GM19452 (cell line): Measurements from ENCODE around the gene NRG2.

Experiments
- ATAC-seq: cut with Tn5 transposase; IDR thresholded peaks from one replicate; pipeline ENCODE4 v1.9.1; 2021; ENCODE audit not compliant: unreplicated experiment

Gene NRG2

DNA sequence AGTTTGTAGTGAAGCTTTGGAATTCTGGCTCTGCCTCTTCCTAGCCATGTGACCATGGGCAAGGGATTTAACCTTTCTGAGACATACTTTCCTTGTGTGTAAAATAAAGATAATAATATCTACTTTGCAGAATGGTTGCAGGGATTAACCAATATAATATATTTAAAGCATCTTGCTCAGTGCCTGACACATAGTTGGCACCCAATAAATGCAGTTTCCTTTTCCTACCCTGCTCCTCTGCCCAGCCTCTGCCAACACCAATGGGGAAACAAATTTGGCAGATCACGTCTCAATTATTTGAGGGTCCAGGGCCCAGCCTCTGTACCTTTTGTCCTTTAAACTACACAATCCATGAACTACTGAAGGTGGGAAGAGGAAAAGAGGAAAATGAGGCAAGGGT lies 91.1 kb downstream of the NRG2 start:
- ATAC-seq = no peak

DNA sequence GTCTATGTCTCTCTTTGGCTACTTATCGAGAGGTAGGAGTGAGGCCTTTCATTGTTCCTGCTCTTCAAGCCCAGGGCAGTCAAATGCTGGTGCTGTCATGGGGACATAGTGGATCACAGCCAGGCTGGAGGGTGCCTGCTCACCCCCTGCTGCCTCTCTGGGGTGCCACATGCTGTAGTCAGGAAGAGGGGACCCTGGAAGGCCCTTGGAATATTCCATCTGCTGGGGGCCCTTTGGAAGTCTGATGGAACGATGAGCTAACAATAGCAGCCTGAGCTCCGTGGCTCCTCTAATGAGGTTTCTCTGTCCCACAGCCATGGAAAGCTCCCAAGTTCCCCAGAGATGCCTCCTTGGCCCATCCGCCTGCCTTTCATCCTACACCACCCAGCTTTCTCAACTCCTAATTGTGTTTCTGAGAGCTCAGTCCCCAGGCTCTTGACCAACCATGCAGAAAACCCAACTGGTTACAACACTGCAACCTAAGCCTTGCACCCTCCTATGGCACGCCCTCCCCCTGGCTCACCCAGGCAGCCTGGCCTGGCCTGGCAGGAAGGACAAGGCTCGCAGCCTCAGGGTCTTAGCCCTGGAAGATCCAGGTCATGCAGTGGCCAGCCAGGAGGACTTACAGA lies 91.7 kb downstream of the NRG2 start:
- no peak for ATAC-seq

DNA sequence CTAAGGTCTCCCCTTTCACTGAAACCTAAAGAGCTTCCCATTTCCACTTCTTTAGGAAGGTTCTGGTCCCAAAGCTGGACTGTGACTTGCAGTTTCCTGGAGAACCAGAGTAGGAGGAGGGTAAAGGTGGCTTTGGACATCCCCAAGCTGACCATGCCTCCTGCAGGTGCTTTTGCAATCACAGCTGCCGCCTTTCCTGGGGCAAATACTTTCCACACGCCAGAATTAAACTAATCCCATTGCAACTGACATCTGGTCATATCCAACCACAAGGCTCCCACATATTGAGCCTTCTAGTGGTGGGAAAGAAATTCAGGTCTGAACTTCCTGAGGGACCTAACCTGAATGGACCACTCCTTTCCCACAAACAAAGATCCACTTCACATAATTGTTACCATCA lies 92.7 kb downstream of the NRG2 start:
- ATAC-seq = no peak

DNA sequence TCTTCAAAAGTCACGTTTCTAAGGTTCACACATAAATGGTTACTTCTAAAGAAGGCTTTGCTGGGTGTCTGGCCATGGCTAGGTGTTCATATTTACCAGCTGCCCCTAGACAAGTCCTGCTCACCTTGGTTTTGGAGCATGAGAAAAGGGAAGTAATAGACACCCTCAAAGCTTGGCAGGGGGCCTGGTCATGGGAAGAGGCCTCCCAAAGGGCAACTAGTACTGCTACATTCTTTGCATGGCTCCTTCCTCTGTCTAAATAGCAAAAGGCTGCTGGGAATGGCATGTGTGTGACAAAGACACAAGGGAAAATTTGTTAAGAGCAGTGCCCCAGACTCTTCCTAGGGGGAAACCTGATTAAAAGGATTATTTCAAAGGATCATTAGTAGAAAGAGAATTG lies 93.4 kb downstream of the NRG2 start:
- no peak for ATAC-seq

DNA sequence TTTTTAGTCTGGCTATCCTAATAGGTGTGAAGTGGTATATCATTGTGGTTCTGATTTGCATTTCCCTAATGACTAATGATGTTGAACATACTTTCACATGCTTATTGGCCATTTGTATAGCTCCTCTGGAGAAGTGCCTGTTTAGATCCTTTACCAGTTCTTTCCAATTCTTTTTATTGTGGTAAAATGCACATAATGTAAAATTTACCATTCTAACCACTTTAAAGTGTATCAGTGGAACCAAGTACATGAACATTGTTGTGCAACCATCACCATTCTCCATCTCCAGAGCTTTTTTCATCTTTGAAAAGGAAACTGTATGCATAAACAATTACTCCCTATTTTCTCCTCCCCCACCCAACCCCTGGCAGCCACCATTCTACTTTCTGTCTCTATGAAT lies 95.4 kb downstream of the NRG2 start:
- ATAC-seq = no peak

DNA sequence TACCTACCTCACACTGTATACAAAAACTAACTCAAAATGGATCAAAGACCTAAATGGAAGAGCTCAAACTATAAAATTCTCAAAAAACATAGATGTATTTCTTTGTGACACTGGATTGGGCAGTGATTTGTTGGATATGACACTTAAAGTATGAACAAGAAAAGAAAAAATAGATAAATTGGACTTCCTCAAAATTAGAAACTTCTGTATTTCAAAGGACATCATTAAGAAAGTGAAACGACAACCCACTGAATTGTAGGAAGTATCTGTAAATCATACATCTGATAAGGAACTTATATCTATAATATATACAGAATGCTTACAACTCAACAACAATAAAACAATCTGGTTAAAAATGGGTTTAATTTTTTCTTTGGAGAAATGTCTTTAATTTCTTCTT lies 96.7 kb downstream of the NRG2 start:
- ATAC-seq = no peak

DNA sequence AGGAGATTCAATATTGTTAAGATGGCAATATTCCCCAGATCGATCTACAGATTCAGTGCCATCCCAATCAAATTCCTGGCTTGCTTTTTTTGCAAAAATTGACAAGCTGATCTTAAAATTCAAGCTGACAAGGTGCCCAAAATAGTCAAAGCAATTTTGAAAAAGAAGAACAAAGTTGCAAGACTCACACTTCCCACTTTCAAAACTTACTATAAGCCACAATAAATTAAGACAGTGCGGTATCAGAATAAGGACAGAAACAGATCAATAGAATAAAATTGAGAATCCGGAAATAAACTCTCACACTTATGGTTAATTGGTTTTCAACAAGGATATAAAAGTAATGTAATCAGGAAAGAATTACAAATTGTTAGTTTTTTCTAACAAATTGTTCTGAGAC lies 97.1 kb downstream of the NRG2 start:
- no peak for ATAC-seq

DNA sequence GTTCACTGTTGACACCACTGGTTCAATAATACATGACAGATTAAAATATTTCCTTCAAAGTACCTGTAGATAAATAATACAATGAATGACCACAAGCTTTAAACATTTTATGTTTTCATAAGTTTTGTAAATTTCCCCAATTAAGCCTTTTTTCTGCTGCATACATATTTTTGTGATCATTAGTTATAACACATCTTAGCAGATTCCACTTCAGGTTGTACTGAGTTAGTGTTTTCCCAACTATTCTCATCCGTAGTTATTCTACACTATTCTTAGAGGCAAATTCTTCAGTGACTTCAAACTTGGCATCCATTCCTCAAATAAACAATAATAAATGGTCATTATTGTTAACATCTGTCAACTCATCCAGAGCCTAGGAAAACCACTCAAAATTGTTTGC lies 100.9 kb downstream of the NRG2 start:
- no peak for ATAC-seq

DNA sequence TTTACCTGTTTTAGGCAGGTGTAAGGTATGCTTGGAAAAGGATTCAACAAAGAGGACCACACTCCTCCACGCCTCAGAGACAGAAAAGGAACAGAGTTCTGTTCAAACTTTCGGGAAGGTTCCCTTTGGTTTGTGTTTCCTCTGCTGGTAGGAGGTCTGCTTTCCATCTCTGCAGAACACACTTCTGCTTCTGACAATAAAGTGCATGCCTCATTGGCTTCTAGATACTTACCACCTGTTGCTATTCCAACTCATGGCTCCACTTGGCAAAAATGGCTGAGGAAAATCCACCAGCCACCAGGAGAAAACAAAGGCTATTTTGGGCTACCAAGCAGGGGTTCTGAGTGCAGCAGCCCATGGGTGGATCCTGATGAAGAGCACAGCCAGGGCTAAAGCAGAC lies 112.7 kb downstream of the NRG2 start:
- ATAC-seq = no peak

DNA sequence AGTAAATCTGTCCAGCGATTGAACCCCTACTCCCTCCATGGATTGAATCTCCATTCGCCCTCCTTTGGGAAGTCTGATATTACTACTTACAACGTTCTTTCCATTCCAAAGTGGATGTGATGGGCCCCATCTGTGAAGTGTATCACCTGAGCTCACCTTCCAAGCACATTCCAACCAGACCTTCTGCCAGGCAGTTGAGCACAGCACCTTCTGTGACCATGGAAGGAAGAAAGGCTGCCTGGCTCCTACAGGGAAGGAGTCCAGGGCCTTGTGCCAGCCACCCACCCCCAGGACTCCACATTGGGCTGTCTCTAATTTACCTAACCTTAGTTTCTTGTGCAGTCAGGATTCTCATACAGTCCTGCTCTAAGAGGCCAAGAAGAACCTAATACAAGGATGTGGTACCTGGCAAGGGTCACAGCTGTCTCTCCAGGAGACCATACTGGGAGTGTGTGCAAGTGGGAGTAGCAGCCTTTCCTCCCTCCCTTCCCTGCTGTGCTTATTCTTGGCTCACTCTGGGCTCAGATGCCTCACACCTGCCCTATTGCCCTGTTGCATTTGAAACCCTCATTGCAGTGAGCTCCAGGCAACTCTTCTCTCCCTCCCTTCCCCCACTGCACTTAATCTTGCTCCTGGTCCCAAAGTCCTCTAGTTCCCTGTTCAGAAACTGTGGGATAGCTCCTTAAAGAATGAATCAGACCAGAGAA lies 116.1 kb downstream of the NRG2 start:
- no peak for ATAC-seq

DNA sequence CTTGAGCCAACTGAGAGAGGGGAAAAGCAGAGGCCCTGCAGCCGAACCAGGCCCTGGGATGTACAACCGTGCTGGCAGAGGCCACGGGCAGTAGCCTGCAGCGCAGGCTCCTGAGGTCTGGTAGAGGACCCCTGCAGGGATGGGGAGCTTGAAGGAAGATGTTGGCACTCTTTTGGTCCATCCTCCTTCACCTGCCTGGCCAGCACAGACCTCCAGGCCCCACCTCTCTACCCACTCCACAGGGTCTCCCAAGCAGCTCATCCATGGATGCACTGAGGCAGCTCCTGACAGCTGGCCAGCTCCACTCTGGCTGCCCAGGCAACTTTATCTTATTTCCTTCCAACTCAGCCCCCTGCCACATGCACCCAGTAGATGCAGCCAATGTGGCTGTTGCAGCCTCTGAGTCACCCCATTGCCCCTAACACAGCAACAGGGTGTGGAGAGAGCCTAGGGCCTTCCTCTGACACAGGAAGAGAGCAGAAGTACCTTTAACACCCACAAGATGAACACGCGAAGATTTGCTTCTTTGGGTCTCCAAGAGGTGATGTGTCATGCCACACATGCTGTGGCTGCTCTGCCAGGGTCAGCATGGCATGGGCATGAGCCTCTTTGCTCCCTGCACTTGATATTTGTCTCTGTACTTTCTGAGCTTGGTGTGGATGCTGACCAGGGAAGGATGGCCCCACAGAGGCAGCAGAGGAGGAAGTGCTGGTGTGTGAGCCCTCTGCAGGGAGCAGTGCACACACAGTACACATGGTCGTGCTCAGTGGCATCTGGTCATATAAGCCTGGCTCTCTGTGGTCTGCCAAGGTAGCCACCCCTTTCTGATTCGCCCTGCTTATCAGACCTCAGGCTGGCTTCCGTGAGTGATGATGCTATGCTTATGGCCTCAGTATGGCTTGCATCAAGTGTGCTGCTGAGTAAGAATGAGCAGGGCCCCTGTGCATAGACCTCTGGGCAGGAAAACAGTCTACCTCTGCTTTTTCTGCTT lies 117.2 kb downstream of the NRG2 start:
- ATAC-seq = no peak

DNA sequence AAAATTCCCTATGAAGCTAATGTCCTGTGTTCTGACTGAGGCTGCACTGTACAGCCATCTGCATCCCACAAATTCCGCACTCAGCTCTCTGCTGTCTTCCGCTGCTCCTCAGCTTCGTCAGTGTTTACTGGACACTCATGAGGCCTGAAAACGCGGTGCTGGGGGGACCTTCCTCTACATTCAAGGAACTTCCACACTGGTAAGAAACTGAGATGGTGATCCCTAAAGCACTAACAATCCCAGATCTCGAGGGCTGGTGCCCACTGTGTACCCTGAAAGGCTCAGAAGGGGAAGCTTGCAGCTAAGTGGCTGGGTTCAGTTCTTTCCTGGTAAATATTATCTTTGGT lies 117.9 kb downstream of the NRG2 start:
- ATAC-seq = no peak

DNA sequence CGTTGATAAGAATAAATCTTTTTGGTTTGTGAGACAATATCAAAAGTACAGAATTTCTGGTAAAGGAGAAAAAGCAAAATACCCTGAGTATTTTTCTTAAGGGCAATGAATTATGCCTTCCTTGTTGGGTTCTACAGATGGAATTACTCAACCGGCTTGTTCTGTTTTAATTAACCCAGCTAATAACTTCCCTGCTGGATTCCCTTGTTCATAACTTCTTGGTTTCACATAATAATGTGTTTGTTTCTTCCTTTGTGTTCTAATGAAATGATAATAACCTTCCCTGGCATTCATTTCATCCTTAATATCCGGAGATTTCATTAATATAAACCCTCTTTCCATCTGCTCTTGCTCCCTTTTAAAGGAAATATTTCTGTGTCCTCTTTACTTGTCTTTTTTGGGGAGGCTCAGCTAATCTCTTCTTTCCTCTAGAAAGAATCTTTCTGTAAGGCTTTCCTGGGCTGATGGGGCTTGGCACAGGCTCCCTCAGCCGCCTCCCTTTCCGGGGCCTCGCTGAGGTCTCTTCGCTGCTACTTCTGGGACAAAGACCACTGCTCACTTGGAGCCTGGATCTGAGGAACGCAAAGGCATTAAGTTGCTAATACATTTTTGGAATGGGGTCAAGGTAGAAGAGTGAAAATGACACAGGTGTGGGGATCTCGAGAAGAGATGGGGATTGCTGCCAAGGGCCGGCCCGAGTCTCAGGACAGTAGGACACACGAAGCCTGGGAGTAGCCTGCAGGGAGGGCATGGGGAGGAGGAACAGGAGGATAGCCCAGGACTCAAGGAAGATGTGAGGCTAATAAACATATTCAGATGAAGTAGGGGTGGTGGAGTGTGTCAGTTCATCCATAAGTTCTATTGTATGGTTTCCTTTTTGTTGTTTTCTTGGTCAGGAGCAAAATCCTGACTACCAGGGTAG lies 118.5 kb downstream of the NRG2 start:
- no peak for ATAC-seq

DNA sequence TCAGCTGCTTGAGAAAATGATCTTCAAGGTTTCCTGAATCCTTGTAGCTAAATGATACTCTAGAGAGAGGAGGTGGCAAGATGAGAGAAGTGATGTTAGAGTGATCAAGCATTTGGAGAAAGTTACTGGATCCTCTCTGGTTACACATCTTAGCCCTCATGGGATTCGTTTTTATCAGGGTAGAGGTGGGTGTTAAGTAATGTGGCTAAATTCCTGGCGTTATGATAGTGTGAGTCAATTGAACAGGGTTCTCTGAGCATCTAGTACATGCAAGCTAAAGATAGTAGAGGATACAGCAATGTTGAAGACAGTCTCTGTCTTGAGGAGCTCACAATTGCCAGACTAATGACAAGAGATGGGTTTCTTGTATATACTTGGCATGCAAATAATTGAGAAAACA lies 123.8 kb downstream of the NRG2 start:
- no peak for ATAC-seq

DNA sequence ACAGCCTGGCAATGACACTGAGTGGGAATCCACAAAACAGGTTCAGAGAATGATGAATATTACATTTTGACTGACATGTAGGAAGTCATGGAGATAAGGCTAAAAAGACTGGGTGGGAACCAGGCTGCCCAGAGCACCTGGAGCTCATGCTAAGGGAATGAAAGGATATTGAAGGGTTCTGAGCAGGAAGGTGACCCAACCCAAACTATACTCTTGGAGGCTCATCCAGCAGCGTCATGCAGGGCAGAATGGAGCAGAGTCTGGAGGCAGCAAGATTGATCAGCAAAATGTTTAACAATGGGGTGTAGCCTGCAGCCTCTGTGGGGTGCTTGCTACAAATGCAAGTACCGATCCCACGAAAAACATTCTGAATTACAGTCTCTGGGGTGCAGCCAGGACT lies 127.3 kb downstream of the NRG2 start:
- ATAC-seq = no peak

DNA sequence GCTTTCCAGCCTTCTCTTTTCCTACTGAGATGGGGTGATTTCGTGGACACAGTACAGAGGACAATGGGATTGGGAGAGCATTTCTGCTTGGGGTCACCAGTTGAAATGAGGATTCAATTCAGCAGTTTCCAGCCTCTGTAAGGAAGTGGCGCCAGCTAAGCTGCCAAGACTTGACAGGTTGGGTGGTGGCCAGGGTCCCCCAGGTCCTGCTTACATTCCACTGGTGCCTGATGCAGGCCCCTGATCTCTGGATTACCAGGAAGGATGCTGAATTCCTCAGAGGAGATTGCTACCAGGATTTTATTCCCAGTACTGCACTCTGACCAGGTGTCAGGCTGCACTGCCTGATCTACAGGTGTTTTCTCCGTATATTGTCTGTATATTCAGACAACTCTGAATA lies 127.8 kb downstream of the NRG2 start:
- ATAC-seq = no peak

DNA sequence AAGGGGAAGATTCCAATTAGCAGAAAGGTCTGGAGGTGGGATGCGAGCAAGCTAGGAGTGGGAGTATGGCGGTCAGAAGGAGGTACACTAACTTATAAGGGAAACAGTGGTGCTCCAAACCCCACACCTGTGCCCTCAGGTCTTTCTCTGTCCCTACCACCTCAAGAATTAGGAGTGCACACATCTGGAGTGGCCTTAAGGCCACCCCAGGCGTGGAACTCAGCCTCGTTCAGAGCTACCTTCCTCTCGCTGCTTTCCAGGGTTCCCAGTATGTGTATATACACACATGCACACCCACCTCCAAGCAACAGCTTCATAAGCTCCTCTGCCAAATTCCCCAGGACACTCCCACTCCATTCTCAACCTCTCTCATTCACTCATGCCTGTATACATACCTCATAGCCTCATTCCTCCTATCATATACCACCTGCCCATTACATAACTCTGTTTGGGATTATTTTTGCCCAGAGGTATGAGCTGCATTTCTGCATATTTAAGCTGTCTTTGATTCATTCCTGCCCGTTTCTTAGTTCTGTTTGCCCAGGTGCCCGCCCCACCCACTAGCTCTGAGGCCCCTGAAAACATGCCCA lies 128.8 kb downstream of the NRG2 start:
- ATAC-seq = no peak

DNA sequence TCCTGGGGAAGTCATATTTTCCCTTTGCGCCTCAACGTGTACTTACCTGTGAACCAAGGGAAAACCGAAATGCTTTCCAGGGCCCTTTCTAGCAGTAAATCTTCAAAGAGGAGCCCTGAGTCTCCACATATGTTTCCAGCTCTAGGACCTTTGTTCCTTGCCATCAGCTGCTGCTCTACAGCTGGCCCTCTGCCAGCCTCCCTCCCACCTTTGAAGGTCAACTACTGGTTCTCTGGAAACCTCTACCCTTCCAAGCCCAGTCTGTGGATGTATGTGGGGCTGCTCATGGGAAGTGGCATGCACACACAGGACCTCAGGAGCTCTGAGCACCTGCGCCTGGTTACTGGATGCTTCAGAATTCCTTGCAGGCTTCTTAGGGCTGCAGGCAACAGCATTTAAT lies 130.3 kb downstream of the NRG2 start:
- ATAC-seq = no peak

DNA sequence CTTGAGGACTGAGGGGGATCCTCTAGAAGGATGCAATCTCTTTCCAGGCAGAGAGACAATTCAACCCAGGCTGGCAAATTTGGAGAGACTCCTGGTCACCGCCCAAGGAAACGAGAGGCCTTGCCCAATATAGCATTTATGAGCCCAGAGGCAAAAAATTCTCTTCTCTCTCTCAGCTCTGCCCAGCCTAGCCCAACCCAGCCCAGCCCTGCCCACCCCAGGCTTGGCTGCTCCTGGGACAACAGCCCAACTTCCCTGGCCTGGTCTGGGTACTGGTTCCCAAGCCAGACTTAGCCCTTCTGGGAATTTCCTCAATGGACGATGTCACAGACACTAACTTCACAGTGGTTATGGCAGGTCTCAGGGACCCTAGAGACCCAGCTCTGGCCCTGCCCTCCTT lies 130.9 kb downstream of the NRG2 start:
- ATAC-seq = no peak

DNA sequence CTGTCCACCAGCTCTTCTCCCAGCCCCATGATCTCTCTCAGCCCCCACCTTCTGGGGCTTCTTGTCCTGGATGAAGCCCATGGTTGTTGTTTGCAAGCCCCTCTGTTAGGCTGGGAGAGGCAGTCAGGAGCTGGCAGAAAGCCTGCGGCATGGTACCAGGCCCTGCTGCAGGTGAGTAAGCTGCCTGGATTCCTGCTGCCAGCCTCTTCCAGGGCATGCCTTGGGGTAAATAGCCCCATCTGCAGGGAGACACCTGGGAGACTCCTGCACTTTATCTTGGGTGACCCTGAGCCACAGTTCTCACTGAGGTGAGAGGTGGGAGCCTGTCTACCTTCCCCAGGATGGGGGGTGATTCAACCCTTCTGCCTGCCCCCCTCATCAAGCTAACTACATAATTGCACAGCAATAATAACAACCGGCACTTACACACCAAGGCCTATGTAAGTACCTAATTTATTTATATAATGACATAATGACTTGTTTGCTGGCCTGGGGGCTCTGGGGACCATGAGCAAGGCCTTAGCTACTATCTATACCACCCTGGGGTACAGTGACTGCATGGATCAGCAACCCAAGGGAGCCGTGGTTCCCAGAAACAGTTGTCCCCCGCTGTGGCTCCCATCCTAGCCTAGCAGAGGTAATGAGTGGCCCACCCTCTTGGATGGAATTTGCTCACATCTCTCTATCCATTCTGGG lies 131.5 kb downstream of the NRG2 start:
- no peak for ATAC-seq
